ENCODE results near the gene IGSF9. TPM values are rescaled to one million over a fixed set of nuclear protein-coding genes. Genes with fewer than 3 reads are reported as not detected.

Gene IGSF9, protein sequence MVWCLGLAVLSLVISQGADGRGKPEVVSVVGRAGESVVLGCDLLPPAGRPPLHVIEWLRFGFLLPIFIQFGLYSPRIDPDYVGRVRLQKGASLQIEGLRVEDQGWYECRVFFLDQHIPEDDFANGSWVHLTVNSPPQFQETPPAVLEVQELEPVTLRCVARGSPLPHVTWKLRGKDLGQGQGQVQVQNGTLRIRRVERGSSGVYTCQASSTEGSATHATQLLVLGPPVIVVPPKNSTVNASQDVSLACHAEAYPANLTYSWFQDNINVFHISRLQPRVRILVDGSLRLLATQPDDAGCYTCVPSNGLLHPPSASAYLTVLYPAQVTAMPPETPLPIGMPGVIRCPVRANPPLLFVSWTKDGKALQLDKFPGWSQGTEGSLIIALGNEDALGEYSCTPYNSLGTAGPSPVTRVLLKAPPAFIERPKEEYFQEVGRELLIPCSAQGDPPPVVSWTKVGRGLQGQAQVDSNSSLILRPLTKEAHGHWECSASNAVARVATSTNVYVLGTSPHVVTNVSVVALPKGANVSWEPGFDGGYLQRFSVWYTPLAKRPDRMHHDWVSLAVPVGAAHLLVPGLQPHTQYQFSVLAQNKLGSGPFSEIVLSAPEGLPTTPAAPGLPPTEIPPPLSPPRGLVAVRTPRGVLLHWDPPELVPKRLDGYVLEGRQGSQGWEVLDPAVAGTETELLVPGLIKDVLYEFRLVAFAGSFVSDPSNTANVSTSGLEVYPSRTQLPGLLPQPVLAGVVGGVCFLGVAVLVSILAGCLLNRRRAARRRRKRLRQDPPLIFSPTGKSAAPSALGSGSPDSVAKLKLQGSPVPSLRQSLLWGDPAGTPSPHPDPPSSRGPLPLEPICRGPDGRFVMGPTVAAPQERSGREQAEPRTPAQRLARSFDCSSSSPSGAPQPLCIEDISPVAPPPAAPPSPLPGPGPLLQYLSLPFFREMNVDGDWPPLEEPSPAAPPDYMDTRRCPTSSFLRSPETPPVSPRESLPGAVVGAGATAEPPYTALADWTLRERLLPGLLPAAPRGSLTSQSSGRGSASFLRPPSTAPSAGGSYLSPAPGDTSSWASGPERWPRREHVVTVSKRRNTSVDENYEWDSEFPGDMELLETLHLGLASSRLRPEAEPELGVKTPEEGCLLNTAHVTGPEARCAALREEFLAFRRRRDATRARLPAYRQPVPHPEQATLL
- total RNA-seq = 10 to 100 TPM; 31.5 to 46.3 TPM
- long read RNA-seq, full-length matches to known transcripts = 1 of 70 reads
- long read RNA-seq, partial matches to known transcripts = 63 of 70 reads
- long read RNA-seq, other reads (novel, unspliced or antisense) = 6 of 70 reads

GRCh38 chr1:159945483-159946241 lies at the start of gene IGSF9:
Gene IGSF9 (minus strand): TSS chr1:159945613. CDS start chr1:159943454, 2,159 bp downstream.
- DNase-seq = peak; percentile 87 to 90
- intact Hi-C loops (cut with DNase I, micrococcal nuclease) = no loop called here
- peak; percentile 87 for ATAC-seq

DNA sequence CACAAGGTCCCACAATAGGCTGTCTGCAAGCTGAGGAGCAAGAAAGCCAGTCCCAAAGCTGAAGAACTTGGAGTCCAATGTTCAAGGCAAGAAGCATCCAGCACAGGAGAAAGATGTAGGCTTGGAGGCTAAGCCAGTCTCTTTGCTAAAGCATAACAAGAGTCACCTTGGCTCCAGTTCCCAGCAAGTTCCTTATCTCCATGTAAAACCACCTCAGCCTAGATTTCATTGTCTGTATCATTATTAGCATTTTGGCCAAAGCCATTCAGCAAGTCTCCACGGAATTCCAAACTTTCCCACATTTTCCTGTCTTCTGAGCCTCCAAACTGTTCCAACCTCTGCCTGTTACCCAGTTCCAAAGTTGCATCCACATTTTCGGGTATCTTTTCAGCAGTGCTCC lies 49.5 kb upstream of the IGSF9 start:
- ATAC-seq (no peak), DNase-seq (no peak)
- intact Hi-C loops (cut with DNase I, micrococcal nuclease) = no loop called here

GRCh38 chr1:159993911-159994310 lies 48.5 kb upstream of the IGSF9 start:
- DNase-seq (no peak), ATAC-seq (no peak)

DNA sequence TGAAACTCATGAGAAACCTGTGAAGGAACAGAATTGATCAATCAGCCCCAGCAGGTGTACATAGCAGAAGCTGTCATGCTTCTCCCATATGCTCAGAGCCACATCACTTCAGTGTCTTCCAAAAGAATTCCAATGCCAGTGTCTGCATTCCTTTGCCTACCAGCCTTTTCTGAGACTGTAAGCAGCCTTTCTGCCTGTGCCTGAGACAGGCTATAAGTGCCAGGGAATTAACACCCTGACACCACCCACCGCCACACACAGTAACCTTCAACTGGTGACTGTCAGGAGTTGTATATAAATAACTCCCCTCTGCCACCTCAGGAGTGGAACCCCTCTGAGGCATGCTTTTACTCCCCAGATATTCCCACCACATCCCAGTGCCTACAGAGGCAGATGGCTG lies 46.7 kb upstream of the IGSF9 start:
- intact Hi-C loops (cut with DNase I, micrococcal nuclease) = no loop called here
- DNase-seq (no peak), ATAC-seq (no peak)

More at GRCh38 chr1:159993911-159994310, 48.5 kb upstream of the IGSF9 start:
- intact Hi-C loops (cut with DNase I, micrococcal nuclease) = no loop called here

DNA sequence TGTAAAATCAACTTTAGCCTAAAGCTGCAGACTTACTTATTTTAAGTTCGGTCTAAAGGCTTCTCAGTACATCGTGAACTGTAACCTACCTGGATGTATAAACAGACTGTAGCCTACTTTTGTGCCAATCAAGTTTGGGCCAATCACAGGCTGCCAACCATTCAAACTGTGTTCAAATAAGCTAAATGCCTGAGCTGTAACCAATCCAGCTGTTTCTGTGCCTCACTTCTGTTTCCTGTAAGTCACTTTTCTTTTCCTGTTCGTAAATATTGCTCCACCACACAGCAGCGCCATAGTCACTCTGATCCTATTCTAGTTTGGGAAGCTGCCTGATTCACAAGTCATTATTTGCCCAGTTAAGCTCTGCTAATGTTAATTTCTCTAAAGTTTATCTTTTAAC lies 46.1 kb upstream of the IGSF9 start:
- no peak for DNase-seq
- intact Hi-C loops (cut with DNase I, micrococcal nuclease) = no loop called here
- peak; percentile 67 for ATAC-seq

DNA sequence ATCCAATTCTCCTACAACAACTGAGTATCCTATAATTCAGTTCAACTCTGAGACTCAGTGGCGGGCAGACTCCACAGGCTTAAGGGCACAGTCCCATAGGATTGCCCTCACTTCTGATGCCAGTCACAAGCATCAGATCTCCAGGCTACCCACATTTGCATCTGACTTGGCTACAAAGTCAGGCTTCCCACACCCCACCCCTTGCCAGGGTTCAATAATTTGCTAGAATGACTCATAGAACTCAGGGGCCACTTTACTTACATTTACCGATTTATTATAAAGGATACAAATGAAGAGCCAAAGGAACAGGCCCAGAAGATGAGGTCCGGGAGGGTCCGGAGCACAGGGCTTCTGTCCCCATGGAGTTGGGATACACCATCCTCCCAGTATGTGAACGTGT lies 44.6 kb upstream of the IGSF9 start:
- DNase-seq = no peak
- intact Hi-C loops (cut with DNase I, micrococcal nuclease) = no loop called here
- no peak for ATAC-seq

- ATAC-seq (no peak), DNase-seq (no peak)
- intact Hi-C loops (cut with DNase I, micrococcal nuclease) = no loop called here
These were observed 44.2 kb upstream of the IGSF9 start for GRCh38 chr1:159989581-159989980.

DNA sequence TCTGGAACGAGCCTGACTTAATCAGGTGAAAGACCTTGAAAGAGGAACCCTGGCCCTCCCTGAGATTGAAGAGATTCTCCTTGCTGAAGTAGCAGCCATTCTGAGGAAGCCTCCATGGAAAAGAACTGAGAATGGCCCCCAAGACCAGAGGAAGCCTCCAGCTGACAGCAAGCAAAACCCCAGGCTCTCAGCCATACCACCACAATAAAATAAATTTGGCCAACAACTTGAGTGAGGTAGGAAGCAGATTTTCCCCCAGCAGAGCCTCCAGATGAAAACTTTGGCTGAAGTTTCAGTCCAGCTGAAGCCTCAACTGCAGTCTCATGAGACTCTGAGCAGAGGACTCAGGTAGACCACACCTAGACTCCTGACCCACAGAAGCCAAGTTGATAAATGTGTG lies 42.6 kb upstream of the IGSF9 start:
- DNase-seq = no peak
- no peak for ATAC-seq
- intact Hi-C loops (cut with DNase I, micrococcal nuclease) = no loop called here

DNA sequence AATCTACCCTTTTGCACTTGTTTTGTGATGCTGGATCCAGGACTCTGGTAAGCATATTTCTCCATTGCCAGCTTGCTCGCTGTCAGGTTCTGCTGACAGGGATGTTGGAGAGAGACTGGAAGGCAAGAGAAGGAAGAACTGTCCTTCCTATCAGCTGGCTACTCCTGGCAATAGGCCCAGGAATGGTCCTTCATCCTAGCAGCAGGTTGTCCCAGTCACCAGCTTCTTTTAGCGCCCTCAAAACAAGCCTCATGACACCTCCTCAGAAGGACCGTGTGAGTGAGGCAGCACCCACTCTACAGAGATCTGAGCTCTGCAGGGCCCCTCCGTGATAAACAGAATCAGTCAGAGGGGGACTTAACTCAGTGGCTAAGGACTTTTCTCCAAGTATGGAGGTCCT lies 41.8 kb upstream of the IGSF9 start:
- ATAC-seq = no peak
- no peak for DNase-seq

DNA sequence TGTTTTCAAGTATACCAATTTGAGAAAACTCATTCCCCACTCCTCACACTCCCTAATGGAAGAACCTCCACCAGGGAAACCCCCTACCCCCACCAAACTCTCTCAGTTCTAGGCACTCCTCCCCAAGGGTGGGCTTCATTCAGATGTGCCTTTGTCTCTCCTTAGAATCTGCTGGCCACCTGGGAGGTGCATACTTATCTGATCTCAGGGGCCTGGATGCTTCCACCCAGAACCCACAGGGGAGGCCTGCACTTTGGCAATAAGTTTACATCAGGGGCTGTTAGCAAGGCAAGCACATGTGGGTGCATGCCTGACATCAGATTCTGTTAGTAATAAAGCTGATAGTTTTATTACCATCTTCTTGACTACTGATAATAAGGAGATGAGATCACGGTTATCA lies 41.1 kb upstream of the IGSF9 start:
- intact Hi-C loops (cut with DNase I, micrococcal nuclease) = no loop called here
- DNase-seq = no peak

More for the DNA sequence above, 41.8 kb upstream of the IGSF9 start:
- intact Hi-C loops (cut with DNase I, micrococcal nuclease) = no loop called here

DNA sequence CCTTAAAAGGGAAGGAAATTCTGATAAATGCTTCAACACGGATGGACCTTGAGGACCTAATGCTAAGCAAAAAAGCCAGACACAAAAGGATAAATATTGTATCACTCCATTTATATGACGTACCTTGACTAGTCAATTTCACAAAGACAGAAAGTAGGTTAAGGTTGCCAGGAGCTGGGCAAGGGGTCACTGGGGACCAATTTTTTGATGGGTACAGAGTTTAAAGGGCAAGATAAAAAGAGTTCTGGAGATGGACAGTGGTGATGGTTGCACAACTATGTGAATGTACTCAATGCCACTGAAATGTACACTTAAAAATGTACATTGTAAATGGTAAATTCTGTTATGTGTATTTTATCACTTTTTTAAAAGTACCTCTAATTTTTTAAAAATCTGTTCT lies 40.7 kb upstream of the IGSF9 start:
- ATAC-seq = no peak
- intact Hi-C loops (cut with DNase I, micrococcal nuclease) = no loop called here
- DNase-seq = no peak

More for the DNA sequence above, 41.1 kb upstream of the IGSF9 start:
- ATAC-seq = peak; percentile 15

DNA sequence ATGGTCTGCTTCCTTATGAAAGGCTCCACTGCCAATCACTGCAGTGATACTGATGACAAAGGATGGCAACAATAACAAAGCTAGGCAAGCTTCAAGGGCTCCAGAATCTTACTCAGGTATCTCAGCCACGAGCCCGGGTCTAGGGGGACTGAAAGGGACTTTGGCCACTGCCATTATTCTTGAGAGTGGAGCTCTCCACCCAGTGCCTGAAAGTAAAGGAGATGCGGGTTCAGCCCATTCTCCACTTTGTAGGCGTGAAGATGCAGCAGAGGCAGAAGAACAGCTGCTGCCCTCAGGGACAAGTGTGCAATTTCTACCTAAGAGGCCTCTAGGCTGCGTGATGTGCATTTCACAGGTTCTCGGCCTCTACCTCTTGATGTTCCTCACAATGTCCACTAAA lies 40.1 kb upstream of the IGSF9 start:
- ATAC-seq (peak; percentile 16), DNase-seq (no peak)
- intact Hi-C loops (cut with DNase I, micrococcal nuclease) = no loop called here

GRCh38 chr1:159983681-159984080 lies 38.3 kb upstream of the IGSF9 start:
- ATAC-seq (no peak), DNase-seq (no peak)
- intact Hi-C loops (cut with DNase I, micrococcal nuclease) = no loop called here

GRCh38 chr1:159982280-159982679 lies 36.9 kb upstream of the IGSF9 start:
- intact Hi-C loops (cut with DNase I, micrococcal nuclease) = no loop called here
- DNase-seq (no peak), ATAC-seq (no peak)

DNA sequence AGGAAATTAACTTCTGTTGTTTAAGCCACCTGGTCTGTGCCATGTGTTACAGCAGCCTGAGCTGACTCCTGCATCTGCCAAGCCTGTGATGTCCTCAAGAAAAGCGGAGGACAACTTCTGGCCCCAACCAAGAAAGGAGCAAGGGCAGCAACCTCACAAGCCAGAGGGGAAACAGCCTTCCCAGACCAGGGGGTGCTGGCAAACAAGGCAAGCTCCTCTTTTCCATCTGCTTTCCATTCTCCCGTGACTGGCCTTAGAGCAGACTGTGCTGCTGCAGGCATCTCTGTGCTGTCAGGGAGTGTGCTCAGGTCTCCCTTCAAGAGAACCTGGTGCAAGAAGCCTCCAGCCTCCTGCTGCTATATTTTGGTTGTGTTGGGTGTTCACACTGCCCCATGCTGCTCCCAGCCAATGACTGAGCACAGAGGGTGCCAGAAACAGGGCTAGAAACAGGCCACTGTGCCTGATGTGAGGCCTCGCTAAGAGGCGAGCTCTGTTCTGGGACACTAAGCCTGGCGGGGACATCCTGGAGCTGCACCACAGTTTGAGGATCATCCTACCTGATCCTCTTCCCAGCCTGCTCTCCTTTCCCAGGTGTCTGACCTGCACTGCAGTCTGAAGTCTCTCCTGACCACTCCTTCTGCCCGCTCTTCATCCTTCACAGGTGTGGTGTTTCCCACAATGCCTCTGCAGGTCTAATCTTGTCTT lies 36.1 kb upstream of the IGSF9 start:
- DNase-seq (no peak), ATAC-seq (no peak)
- intact Hi-C loops (cut with DNase I, micrococcal nuclease) = no loop called here

- ATAC-seq (no peak), DNase-seq (no peak)
- intact Hi-C loops (cut with DNase I, micrococcal nuclease) = no loop called here
These were observed 35.4 kb upstream of the IGSF9 start for GRCh38 chr1:159980786-159981185.

- intact Hi-C loops (cut with DNase I, micrococcal nuclease) = no loop called here
- ATAC-seq (no peak), DNase-seq (no peak)
These were observed 34.7 kb upstream of the IGSF9 start for GRCh38 chr1:159980076-159980475.

DNA sequence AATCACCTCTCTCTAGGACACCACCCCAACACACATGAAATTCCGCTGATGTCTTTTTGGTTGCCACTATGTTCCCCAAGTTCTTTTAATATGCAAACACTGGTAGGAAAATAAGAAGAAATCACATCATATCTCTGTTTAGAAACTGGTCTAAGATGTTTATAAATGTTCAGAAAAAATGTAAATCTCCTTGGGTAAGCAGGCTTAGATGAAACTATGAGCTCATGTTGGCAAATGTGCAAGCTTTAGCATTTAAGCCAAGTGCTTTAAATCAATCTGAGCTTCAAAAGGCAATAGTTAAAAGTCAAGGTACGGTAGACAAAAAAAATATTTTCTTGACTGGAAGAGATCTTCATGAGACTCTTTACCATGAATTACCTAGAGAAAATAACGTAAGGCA lies 33.8 kb upstream of the IGSF9 start:
- DNase-seq (no peak), ATAC-seq (no peak)
- intact Hi-C loops (cut with DNase I, micrococcal nuclease) = no loop called here
